ENCODE results near the gene COL18A1.

COL18A1 gene

DNA sequence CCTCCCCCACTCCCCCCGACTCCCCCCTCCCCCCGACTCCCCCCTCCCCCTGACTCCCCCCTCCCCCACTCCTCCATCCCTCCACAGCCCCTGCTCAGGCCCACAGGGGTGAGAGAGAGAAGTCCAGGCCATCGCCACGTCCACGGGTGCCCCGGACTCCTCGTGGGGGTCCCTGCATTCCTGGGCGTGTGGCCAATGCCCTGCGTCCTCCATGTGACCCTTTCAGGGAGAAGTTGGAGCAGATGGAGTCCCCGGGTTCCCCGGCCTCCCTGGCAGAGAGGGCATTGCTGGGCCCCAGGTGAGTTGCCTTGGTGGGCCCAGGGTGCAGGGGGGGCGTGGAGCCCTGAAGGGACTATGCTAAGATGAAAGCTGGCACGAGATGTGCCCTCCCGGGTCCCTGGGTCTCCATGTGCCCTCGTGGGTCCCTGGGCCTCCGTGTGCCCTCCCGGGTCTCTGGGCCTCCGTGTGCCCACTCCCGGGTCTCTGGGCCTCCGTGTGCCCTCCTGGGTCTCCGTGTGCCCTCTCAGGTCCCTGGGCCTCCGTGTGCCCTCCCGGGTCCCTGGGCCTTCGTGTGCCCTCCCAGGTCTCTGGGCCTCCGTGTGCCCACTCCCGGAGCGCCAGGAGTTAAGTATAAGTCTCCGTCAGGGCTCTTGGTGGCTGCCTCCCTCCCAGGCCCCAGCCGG, 85.2 kb downstream of the COL18A1 start:
- H3K36me3 ChIP-seq (ENCODE audit: insufficient read depth, low read length): peaks cover 6% of the 10 kb centered on the region
- 0 out of 2 replicates have a peak, but pooled peaks cover 3% of the 10 kb centered on the region for H3K4me1 ChIP-seq (ENCODE audit: insufficient read depth, low read length)
- H3K9ac ChIP-seq (ENCODE audit: low read depth, low read length): no peak overlapping the region
- H3K9me3 ChIP-seq (ENCODE audit: control insufficient read depth, insufficient read depth, low read length): no peaks in the 10 kb centered on the region

DNA sequence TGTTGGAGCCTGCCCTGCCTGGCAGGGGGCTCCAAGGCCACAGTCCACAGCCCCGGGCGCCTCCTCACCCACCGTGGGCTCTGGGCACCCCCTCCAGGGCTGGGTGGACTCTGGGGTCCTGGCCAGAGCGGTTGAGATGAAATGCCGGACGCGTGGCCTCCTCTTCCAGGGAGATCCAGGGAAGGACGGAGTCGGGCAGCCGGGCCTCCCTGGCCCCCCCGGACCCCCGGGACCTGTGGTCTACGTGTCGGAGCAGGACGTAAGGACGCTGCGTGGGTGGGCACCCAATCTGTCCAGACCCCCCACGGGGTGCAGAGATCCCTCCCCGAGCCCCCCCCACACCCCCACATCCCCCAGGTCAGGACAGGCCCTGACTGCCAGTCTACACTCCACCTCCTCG, 86.1 kb downstream of the COL18A1 start:
- peaks cover 15% of the 10 kb centered on the region for H3K36me3 ChIP-seq (ENCODE audit: insufficient read depth, low read length)
- 0 out of 2 replicates have a peak, but pooled peaks cover 3% of the 10 kb centered on the region for H3K4me1 ChIP-seq (ENCODE audit: insufficient read depth, low read length)
- no peaks in the 10 kb centered on the region for H3K9me3 ChIP-seq (ENCODE audit: control insufficient read depth, insufficient read depth, low read length)
- no peak overlapping the region for H3K9ac ChIP-seq (ENCODE audit: low read depth, low read length)

DNA sequence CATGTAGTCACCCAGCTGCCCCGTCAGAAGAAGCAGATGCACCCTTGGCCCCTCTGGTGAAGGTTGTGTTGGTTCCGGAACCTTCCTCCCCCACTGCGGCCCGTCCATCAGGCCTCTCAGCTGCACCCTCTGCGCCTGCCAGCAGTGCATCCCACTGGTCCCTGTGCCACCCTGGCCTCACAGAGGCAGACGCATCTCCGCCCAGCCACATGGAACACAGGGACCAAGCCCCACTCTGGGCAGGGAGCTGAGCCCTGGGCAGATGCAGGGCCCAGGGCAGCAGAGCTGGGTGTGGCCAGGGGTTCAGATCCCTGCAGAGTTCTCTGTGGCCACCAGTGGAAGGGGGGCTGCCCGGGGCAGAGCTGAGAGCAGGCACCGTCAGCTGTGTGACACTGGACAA, 86.7 kb downstream of the COL18A1 start:
- Histone ChIP-seq H3K36me3 (ENCODE audit: insufficient read depth, low read length) (peaks cover 18% of the 10 kb centered on the region), H3K9ac (ENCODE audit: low read depth, low read length) (no peak overlapping the region), H3K4me1 (ENCODE audit: insufficient read depth, low read length) (0 out of 2 replicates have a peak, but pooled peaks cover 3% of the 10 kb centered on the region), H3K9me3 (ENCODE audit: control insufficient read depth, insufficient read depth, low read length) (no peaks in the 10 kb centered on the region)

GRCh38 chr21:45492765-45493164, 87.8 kb downstream of the COL18A1 start:
- peaks cover 18% of the 10 kb centered on the region for H3K36me3 ChIP-seq (ENCODE audit: insufficient read depth, low read length)
- 0 out of 2 replicates have a peak, but pooled peaks cover 3% of the 10 kb centered on the region for H3K4me1 ChIP-seq (ENCODE audit: insufficient read depth, low read length)
- no peak overlapping the region for H3K9ac ChIP-seq (ENCODE audit: low read depth, low read length)
- no peaks in the 10 kb centered on the region for H3K9me3 ChIP-seq (ENCODE audit: control insufficient read depth, insufficient read depth, low read length)

GRCh38 chr21:45493401-45494001, 88.5 kb downstream of the COL18A1 start:
- Histone ChIP-seq H3K36me3 (ENCODE audit: insufficient read depth, low read length) (peaks cover 18% of the 10 kb centered on the region), H3K4me1 (ENCODE audit: insufficient read depth, low read length) (no peaks in the 10 kb centered on the region), H3K9ac (ENCODE audit: low read depth, low read length) (no peak overlapping the region), H3K9me3 (ENCODE audit: control insufficient read depth, insufficient read depth, low read length) (no peaks in the 10 kb centered on the region)

- H3K4me1 ChIP-seq (ENCODE audit: insufficient read depth, low read length): no peaks in the 10 kb centered on the region
- H3K36me3 ChIP-seq (ENCODE audit: insufficient read depth, low read length): peaks cover 21% of the 10 kb centered on the region
- H3K9me3 ChIP-seq (ENCODE audit: control insufficient read depth, insufficient read depth, low read length): no peaks in the 10 kb centered on the region
- no peak overlapping the region for H3K9ac ChIP-seq (ENCODE audit: low read depth, low read length)
Measured at GRCh38 chr21:45494135-45494850, 89.3 kb downstream of the COL18A1 start.

GRCh38 chr21:45494851-45495680, 90.1 kb downstream of the COL18A1 start:
- Histone ChIP-seq H3K9me3 (ENCODE audit: control insufficient read depth, insufficient read depth, low read length) (no peaks in the 10 kb centered on the region), H3K4me1 (ENCODE audit: insufficient read depth, low read length) (no peaks in the 10 kb centered on the region), H3K36me3 (ENCODE audit: insufficient read depth, low read length) (peaks cover 21% of the 10 kb centered on the region), H3K9ac (ENCODE audit: low read depth, low read length) (no peak overlapping the region)

- Histone ChIP-seq H3K9me3 (ENCODE audit: control insufficient read depth, insufficient read depth, low read length) (no peaks in the 10 kb centered on the region), H3K4me1 (ENCODE audit: insufficient read depth, low read length) (no peaks in the 10 kb centered on the region), H3K9ac (ENCODE audit: low read depth, low read length) (no peak overlapping the region), H3K36me3 (ENCODE audit: insufficient read depth, low read length) (peaks cover 21% of the 10 kb centered on the region)
Measured at GRCh38 chr21:45496151-45496967, 91.4 kb downstream of the COL18A1 start.

- Histone ChIP-seq H3K36me3 (ENCODE audit: insufficient read depth, low read length) (peaks cover 19% of the 10 kb centered on the region), H3K9ac (ENCODE audit: low read depth, low read length) (no peak overlapping the region), H3K9me3 (ENCODE audit: control insufficient read depth, insufficient read depth, low read length) (no peaks in the 10 kb centered on the region)
Measured at GRCh38 chr21:45496968-45497845, 92.2 kb downstream of the COL18A1 start.

DNA sequence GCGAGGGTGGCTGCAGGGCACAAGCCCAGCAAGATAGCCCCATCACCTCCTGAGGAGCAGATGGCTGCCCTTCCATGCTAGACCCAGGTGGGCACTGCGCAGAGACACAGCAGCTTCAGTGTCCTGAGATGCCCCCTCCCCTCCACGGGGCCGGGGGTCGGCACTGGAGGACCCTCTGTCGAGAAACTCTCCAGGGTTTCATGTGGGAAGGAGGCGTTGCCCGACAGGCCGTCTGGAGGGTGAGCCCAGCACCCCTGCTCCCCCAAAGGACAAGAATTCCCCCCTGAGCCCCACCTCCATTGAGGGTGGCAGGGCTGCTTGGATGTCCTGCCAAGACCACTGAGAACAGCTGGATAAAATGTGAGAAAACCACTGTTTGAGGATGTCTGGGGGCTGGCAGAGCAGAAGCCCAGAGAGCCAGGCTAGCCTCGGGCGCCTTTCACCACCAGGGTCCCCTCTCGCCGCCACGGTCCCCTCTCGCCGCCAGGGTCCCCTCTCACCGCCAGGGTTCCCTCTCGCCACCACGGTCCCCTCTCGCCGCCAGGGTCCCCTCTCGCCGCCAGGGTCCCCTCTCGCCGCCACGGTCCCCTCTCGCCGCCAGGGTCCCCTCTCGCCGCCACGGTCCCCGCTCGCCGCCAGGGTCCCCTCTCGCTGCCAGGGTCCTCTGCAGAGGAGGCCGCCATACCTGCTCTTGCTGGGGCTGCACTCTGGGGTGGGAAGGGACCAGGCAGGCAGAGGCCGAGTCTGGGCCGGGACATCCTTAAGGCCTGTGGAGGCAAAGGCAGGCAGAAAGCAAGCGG, 93.1 kb downstream of the COL18A1 start:
- Histone ChIP-seq H3K4me1 (ENCODE audit: insufficient read depth, low read length) (no peaks in the 10 kb centered on the region), H3K9ac (ENCODE audit: low read depth, low read length) (no peak overlapping the region), H3K36me3 (ENCODE audit: insufficient read depth, low read length) (peaks cover 17% of the 10 kb centered on the region), H3K9me3 (ENCODE audit: control insufficient read depth, insufficient read depth, low read length) (no peaks in the 10 kb centered on the region)

More at GRCh38 chr21:45496968-45497845, 92.2 kb downstream of the COL18A1 start:
- no peaks in the 10 kb centered on the region for H3K4me1 ChIP-seq (ENCODE audit: insufficient read depth, low read length)

- Histone ChIP-seq H3K9ac (ENCODE audit: low read depth, low read length) (no peak overlapping the region), H3K4me1 (ENCODE audit: insufficient read depth, low read length) (no peaks in the 10 kb centered on the region), H3K36me3 (ENCODE audit: insufficient read depth, low read length) (peaks cover 17% of the 10 kb centered on the region), H3K9me3 (ENCODE audit: control insufficient read depth, insufficient read depth, low read length) (no peaks in the 10 kb centered on the region)
Measured at GRCh38 chr21:45498646-45499000, 93.7 kb downstream of the COL18A1 start.

- H3K9me3 ChIP-seq (ENCODE audit: control insufficient read depth, insufficient read depth, low read length): no peaks in the 10 kb centered on the region
- H3K9ac ChIP-seq (ENCODE audit: low read depth, low read length): no peak overlapping the region
- no peaks in the 10 kb centered on the region for H3K4me1 ChIP-seq (ENCODE audit: insufficient read depth, low read length)
- H3K36me3 ChIP-seq (ENCODE audit: insufficient read depth, low read length): peaks cover 17% of the 10 kb centered on the region
Measured at GRCh38 chr21:45499201-45499750, 94.3 kb downstream of the COL18A1 start.
